Stimulated activated CD4-positive, alpha-beta T cell treated with anti-CD3 and anti-CD28 coated beads, Interleukin-15, amount 100 ng/mL, for 48 hours (primary cell): ENCODE data around the gene EPS8.
"Not testable (repeated sequence)": the region's sequence is repeated elsewhere in the genome, so short reads cannot be mapped to it uniquely, and the experiment has no call there.

Source experiments
- DNase-seq, 2 donors: peaks; one replicate each; pipeline ENCODE4 v3.0.0-alpha.2; 2020; ENCODE audit warnings: low read depth in 2 of 2

Gene EPS8

GRCh38 chr12:15797818-15798217 lies 8.6 kb upstream of the EPS8 start:
- no peak for DNase-seq

- DNase-seq: no peak
Measured at GRCh38 chr12:15796493-15797141, 7.4 kb upstream of the EPS8 start.

DNA sequence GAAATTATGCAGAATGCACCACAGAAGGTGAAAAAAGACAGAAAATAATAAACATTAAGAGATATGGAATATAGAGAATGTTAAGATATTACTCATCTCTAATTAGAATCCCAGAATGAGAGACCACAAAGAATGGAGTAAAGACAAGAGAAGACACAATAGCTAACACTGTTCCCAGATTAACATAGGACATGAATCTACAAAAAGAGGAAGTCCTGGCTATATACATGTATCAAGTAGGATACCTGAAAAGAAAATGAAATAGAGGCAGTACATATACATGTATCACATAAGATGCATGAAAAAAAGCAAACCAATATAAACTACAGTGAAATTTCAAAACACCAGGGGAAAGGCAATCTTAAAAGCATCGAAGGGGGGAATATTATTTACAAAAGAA lies 5.6 kb upstream of the EPS8 start:
- DNase-seq: no peak

- DNase-seq: no peak
Measured at GRCh38 chr12:15794196-15794595, 5.0 kb upstream of the EPS8 start.

GRCh38 chr12:15788233-15789219 lies 662 bp downstream of the EPS8 start:
- no peak for DNase-seq

DNA sequence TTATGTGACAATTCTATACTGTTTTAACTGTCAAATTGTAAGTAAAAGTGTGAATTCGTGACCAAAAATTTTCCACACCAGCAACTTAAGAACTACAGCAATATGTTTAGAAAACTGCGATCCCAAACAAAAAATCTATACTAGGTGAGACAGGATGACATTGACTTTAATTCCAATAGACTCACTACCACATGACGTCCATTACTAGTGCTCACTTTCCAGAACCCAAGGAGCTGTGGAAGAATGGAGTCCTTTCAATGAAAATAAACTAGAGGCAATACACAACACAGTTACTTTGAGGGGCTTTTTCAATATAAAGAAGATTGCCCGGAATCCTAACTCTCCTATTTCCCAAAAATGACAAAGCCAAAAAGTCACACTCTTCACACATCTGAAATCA lies 1.4 kb downstream of the EPS8 start:
- no peak for DNase-seq

DNA sequence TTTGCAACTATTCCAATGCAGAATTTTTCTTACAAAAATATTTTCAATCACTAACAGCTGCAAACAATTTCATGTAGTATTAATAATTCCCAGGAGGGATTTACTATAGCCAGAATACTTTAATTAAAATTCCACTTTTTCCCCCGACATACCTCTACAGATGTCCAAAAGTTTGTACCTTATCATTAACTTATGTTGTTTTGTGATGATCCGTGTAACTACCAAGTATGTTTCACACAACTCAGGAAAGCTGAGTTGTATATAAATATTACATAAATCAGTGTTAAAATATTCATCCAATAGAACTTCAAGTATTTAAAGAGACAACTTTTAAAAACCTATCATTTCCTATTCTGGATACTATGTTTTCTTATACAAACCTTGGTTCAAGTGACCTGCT lies 2.4 kb downstream of the EPS8 start:
- no peak for DNase-seq

DNA sequence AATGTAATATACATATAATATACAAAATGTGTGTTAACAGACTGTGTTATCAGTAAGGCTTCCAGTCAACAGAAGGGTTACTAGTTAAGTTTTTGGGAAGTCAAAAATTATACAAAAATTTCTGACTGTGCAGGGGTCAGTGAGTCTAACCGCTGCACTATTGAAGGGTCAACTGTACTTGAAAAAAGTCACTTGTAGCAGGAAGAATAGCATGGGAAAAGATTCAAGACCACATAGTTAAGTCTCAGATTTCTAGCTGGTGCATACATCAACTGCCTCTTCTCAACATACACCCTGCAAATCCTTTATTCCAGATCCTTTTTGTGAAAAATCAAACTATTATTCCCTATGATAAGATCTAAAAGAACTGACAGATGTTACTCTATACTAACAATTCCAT lies 5.9 kb downstream of the EPS8 start:
- no peak for DNase-seq

DNA sequence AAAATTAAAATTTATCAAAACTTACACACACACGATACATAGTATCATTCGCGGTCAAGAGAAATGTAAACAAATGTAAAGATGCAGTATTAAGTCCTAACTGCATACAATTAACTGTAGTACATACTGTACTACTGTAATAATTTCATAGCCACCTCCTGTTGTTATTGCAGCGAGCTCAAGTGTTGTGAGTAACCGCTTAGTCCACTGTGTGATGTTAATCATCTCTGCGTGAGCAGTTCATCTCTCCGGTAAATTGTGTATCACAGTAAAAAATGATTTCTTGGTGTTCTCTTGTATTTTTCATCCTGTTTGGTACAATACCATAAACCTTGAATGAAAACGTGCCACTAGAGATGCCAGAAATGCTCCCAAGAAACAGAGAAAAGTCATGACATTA lies 6.5 kb downstream of the EPS8 start:
- no peak for DNase-seq

GRCh38 chr12:15779925-15780324 lies 9.3 kb downstream of the EPS8 start:
- no peak for DNase-seq

DNA sequence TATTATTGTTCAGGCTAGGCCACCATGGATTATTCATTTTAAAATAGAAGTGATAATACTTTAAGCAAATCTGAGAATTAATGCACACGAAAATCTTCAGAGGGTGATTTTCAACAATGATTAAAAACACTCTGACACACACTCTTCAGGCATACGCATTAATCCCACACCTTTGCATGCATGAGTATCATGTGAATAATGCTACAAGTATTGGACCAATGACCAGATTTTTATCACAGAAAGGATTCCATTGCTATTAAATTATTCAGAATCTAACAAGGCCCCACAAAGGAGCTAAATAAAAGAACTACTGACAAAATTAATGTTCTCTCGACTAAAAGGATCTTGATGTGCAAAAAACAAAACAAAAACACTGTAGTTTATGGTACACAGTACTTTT lies 11.1 kb downstream of the EPS8 start:
- DNase-seq: no peak

- DNase-seq: no peak
Measured at GRCh38 chr12:15777355-15778012, 11.7 kb downstream of the EPS8 start.

DNA sequence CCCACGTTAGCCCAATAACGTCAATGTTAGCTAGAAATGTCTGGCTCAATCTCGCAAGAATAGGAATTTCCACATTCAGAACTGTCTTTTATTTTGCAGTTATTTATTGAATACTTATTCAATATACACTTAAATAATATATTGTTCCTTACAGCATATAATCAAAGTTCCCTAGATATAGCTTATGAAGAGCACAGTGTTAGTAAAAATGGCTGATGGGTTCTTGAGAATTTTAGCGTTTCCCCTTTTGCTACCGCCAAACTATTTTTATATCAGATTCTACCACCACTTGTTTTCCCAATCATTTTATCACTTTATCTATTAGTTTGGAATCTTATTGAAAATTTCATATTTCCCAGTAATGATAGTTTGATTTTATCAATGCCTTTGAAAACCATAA lies 12.7 kb downstream of the EPS8 start:
- no peak for DNase-seq

- DNase-seq: no peak
Measured at GRCh38 chr12:15774819-15775218, 14.4 kb downstream of the EPS8 start.

- DNase-seq: no peak
Measured at GRCh38 chr12:15772405-15773018, 16.7 kb downstream of the EPS8 start.

GRCh38 chr12:15770581-15770980 lies 18.6 kb downstream of the EPS8 start:
- no peak for DNase-seq

- no peak for DNase-seq
Measured at GRCh38 chr12:15770021-15770420, 19.2 kb downstream of the EPS8 start.

GRCh38 chr12:15769586-15769985 lies 19.6 kb downstream of the EPS8 start:
- no peak for DNase-seq

DNA sequence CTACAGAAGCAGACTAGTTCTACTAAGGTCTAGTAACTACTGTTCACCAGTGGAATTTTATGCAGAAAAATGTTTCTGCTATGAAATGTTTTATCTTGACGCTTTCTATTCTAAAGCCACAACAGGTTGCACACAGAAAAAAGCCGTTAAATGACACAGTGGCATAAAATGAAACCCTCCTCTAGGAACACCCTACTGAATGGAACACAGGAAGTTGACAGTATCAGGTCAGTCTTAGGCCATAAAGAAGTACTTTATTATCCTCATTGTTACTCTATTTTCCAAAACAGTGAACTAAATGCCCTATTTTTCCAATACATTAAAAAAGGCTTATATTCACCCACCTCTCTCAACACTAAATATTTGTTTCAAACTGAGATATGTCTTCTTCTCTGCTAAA lies 21.9 kb downstream of the EPS8 start:
- DNase-seq: no peak

DNA sequence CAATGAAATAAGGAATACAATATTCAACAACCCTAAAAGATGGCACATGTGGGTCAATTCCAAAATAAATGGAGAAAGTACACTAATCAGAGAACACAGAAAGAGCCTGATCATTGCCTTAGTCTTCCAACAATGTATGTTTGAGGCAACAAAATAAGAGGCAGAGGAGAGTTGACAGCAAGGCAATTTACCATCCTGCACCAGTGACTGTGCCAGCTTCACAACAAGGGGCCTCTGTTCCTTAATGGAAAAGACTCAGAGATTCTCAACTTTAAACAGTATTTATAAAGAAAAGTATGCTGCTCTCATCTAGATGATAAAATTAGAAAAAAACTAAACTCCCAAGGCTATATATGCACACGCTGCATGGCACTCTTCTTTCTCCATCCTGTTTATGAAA lies 25.9 kb downstream of the EPS8 start:
- no peak for DNase-seq

GRCh38 chr12:15762162-15762561 lies 27.0 kb downstream of the EPS8 start:
- not testable (repeated sequence) for DNase-seq

GRCh38 chr12:15757553-15758255 lies 31.5 kb downstream of the EPS8 start:
- DNase-seq: no peak
